DMS53 (cell line): ENCODE results near the gene RREB1.

Experiments
- DNase-seq: peaks from one replicate; lab custom pipeline; 2025; lab: John Stamatoyannopoulos, UW

RREB1 gene

GRCh38 chr6:7245668-7246393, 138.1 kb downstream of the RREB1 start:
- DNase-seq = no peak

GRCh38 chr6:7246401-7247178, 138.8 kb downstream of the RREB1 start:
- DNase-seq = no peak

GRCh38 chr6:7247179-7247456, 139.4 kb downstream of the RREB1 start:
- DNase-seq = no peak

GRCh38 chr6:7247828-7248227, 140.1 kb downstream of the RREB1 start:
- DNase-seq = no peak

- DNase-seq = no peak
Observed at GRCh38 chr6:7249391-7249790, 141.6 kb downstream of the RREB1 start.

GRCh38 chr6:7249946-7250643, 142.3 kb downstream of the RREB1 start:
- DNase-seq = no peak

GRCh38 chr6:7250812-7251211, 143.1 kb downstream of the RREB1 start:
- no peak for DNase-seq

- DNase-seq = no peak
Observed at GRCh38 chr6:7251646-7252260, 144.0 kb downstream of the RREB1 start.

GRCh38 chr6:7252390-7252789, 144.6 kb downstream of the RREB1 start:
- DNase-seq = no peak

GRCh38 chr6:7254980-7255835, 147.4 kb downstream of the RREB1 start:
- no peak for DNase-seq

- DNase-seq = no peak
Observed at GRCh38 chr6:7255918-7256317, 148.2 kb downstream of the RREB1 start.

GRCh38 chr6:7256785-7257184, 149.0 kb downstream of the RREB1 start:
- DNase-seq = no peak

- no peak for DNase-seq
Observed at GRCh38 chr6:7257521-7258230, 149.9 kb downstream of the RREB1 start.

- DNase-seq = no peak
Observed at GRCh38 chr6:7258231-7258763, 150.5 kb downstream of the RREB1 start.

GRCh38 chr6:7260291-7261031, 152.7 kb downstream of the RREB1 start:
- peak; percentile 54 for DNase-seq

- DNase-seq = peak; percentile 92
Observed at GRCh38 chr6:7261032-7261841, 153.5 kb downstream of the RREB1 start.

- peak; percentile 79 for DNase-seq
Observed at GRCh38 chr6:7261852-7262461, 154.2 kb downstream of the RREB1 start.

- no peak for DNase-seq
Observed at GRCh38 chr6:7262746-7263518, 155.2 kb downstream of the RREB1 start.
